H1 (cell line): Measurements from ENCODE around the gene FAM81A. TPM values are rescaled to one million over a fixed set of nuclear protein-coding genes. Genes with fewer than 3 reads are reported as not detected.

Source experiments
- CTCF ChIA-PET: fragments of 300-600 bp; sonication (Branson Sonifier 250); formaldehyde crosslinking; loops from one replicate; lab custom pipeline; 2021; ENCODE audit not compliant: partially characterized antibody; lab: Charles Lee
- POLR2A ChIA-PET: fragments of 300-600 bp; sonication (Branson Sonifier 250); formaldehyde crosslinking; loops from one replicate; lab custom pipeline; 2021; ENCODE audit warnings: inconsistent platforms; ENCODE audit not compliant: partially characterized antibody; lab: Charles Lee
- DNase-seq, 2 experiments: peaks; one replicate each; pipeline versions ENCODE4 v3.0.0 to v3.0.0-alpha.2; 2010 to 2022; ENCODE audit warnings: low spot score in 2 of 2, low read depth in 1 of 2, mixed read lengths in 1 of 2
- FAIRE-seq: peaks from 2 replicates; lab custom pipeline; 2011; peaks lifted over from hg19 to GRCh38; lab: Jason Lieb, UNC
- H2AFZ ChIP-seq: 2 replicates; pipeline ENCODE4 v1.8.1; 2012; ENCODE audit warnings: low read length, inconsistent platforms
- H2AK5ac ChIP-seq: 2 replicates; pipeline ENCODE4 v1.6.1; 2013; ENCODE audit warnings: low read depth, low read length
- H2BK120ac ChIP-seq: replicated peaks from 2 replicates; pipeline ENCODE3; 2013; ENCODE audit warnings: low read depth, low read length, inconsistent platforms
- H2BK12ac ChIP-seq: 2 replicates; pipeline ENCODE4 v1.6.1; 2013; ENCODE audit warnings: low read depth, low read length
- H2BK15ac ChIP-seq: 2 replicates; pipeline ENCODE4 v1.6.1; 2013; ENCODE audit warnings: low read length
- H2BK20ac ChIP-seq: 2 replicates; pipeline ENCODE4 v1.6.1; 2013; ENCODE audit warnings: low read length
- H2BK5ac ChIP-seq: 2 replicates; pipeline ENCODE4 v1.6.1; 2013; ENCODE audit warnings: low read depth, low read length
- H3K14ac ChIP-seq: 2 replicates; pipeline ENCODE4 v1.6.1; 2013; ENCODE audit warnings: inconsistent platforms; ENCODE audit not compliant: insufficient read length
- H3K18ac ChIP-seq: 2 replicates; pipeline ENCODE4 v1.6.1; 2013; ENCODE audit warnings: low read length; ENCODE audit errors: extremely low read depth
- H3K23ac ChIP-seq: 2 replicates; pipeline ENCODE4 v1.6.1; 2013; ENCODE audit warnings: inconsistent platforms; ENCODE audit not compliant: insufficient read length
- H3K23me2 ChIP-seq: 2 replicates; pipeline ENCODE4 v1.6.1; 2013; ENCODE audit warnings: low read depth, low read length
- H3K27ac ChIP-seq: 2 replicates; pipeline ENCODE4 v1.6.1; 2011; ENCODE audit warnings: low read depth, low read length, inconsistent platforms
- H3K27me3 ChIP-seq, 4 experiments: replicated peaks in 1 of 4; 1 replicate in 1 of 4; 2 replicates in 3 of 4; pipeline versions ENCODE4 v1.6.1 to v1.8.1; 2011 to 2013; ENCODE audit warnings: low read length in 3 of 4, mild to moderate bottlenecking in 3 of 4, inconsistent platforms in 2 of 4, mixed read lengths in 2 of 4, moderate library complexity in 1 of 4; ENCODE audit not compliant: control insufficient read depth in 3 of 4, insufficient read depth in 3 of 4; ENCODE audit errors: extremely low read depth in 1 of 4
- H3K36me3 ChIP-seq, 4 experiments: 2 replicates each; pipeline versions ENCODE4 v1.6.1 to v1.8.1; 2011 to 2013; ENCODE audit warnings: mild to moderate bottlenecking in 4 of 4, low read length in 3 of 4, moderate library complexity in 2 of 4, control low read depth in 1 of 4, inconsistent platforms in 1 of 4; ENCODE audit not compliant: insufficient read depth in 4 of 4, control insufficient read depth in 2 of 4
- H3K4ac ChIP-seq: replicated peaks from 2 replicates; pipeline ENCODE3; 2013; ENCODE audit warnings: low read length, low read depth, mixed read lengths, inconsistent platforms; ENCODE audit not compliant: insufficient read length
- H3K4me1 ChIP-seq, 4 experiments: replicated peaks in 1 of 4; 1 replicate in 1 of 4; 2 replicates in 3 of 4; pipeline versions ENCODE4 v1.6.1 to v1.8.1; 2011 to 2013; ENCODE audit warnings: low read length in 3 of 4, inconsistent platforms in 2 of 4, mixed read lengths in 1 of 4; ENCODE audit not compliant: insufficient read depth in 4 of 4, control insufficient read depth in 3 of 4
- H3K4me2 ChIP-seq, 2 experiments: 2 replicates each; pipeline versions ENCODE4 v1.6.1 to v1.8.1; 2011 to 2013; ENCODE audit warnings: low read depth in 2 of 2, low read length in 2 of 2, control low read depth in 1 of 2, inconsistent platforms in 1 of 2, mild to moderate bottlenecking in 1 of 2; ENCODE audit not compliant: insufficient read depth in 1 of 2
- H3K4me3 ChIP-seq, 4 experiments: fragments of 200-600, 300-600 bp in 1 of 4; sonication (generic), shearing (Covaris generic), sonication (Bioruptor Twin) in 1 of 4; 2 replicates each; pipeline versions ENCODE4 v1.5.1 to v1.8.1; 2011 to 2016; ENCODE audit warnings: low read length in 4 of 4, low read depth in 3 of 4, control low read depth in 2 of 4, inconsistent platforms in 2 of 4, mild to moderate bottlenecking in 2 of 4, mixed read lengths in 1 of 4, moderate library complexity in 1 of 4; ENCODE audit not compliant: insufficient read depth in 2 of 4; ENCODE audit errors: extremely low read depth in 1 of 4
- H3K56ac ChIP-seq: replicated peaks from 2 replicates; pipeline ENCODE3; 2013; ENCODE audit warnings: low read depth, mild to moderate bottlenecking, mixed read lengths, low read length, inconsistent platforms; ENCODE audit not compliant: insufficient read length
- H3K79me1 ChIP-seq: 2 replicates; pipeline ENCODE4 v1.6.1; 2013; ENCODE audit warnings: low read depth, low read length, control low read depth
- H3K79me2 ChIP-seq, 2 experiments: 2 replicates each; pipeline versions ENCODE4 v1.6.1 to v1.8.1; 2012 to 2013; ENCODE audit warnings: low read length in 2 of 2, mild to moderate bottlenecking in 2 of 2, inconsistent platforms in 1 of 2; ENCODE audit not compliant: insufficient read depth in 2 of 2, control insufficient read depth in 1 of 2
- H3K9ac ChIP-seq, 4 experiments: replicated peaks in 1 of 4; 1 replicate in 1 of 4; 2 replicates in 3 of 4; pipeline versions ENCODE4 v1.6.1 to v1.8.1; 2011 to 2013; ENCODE audit warnings: low read depth in 3 of 4, low read length in 3 of 4, control low read depth in 2 of 4, mild to moderate bottlenecking in 2 of 4, moderate library complexity in 2 of 4, inconsistent platforms in 1 of 4; ENCODE audit errors: extremely low read depth in 1 of 4
- H3K9me3 ChIP-seq, 2 experiments: 2 replicates each; pipeline versions ENCODE4 v1.6.1 to v1.8.1; 2012 to 2013; ENCODE audit warnings: mild to moderate bottlenecking in 2 of 2, moderate library complexity in 2 of 2, control low read depth in 1 of 2, inconsistent platforms in 1 of 2, low read depth in 1 of 2, low read length in 1 of 2, mixed read lengths in 1 of 2; ENCODE audit not compliant: insufficient read depth in 2 of 2
- H4K20me1 ChIP-seq, 2 experiments: replicated peaks in 1 of 2; 2 replicates each; pipeline versions ENCODE3 to v1.8.1; 2011 to 2013; ENCODE audit warnings: inconsistent platforms in 2 of 2, low read length in 2 of 2, mild to moderate bottlenecking in 1 of 2; ENCODE audit not compliant: insufficient read depth in 2 of 2, control insufficient read depth in 1 of 2
- H4K5ac ChIP-seq: 2 replicates; pipeline ENCODE4 v1.6.1; 2013; ENCODE audit warnings: low read length, low read depth, mixed read lengths, inconsistent platforms; ENCODE audit not compliant: insufficient read length
- H4K8ac ChIP-seq: 2 replicates; pipeline ENCODE4 v1.8.0; 2013; ENCODE audit warnings: mild to moderate bottlenecking, moderate library complexity, low read length, inconsistent platforms; ENCODE audit not compliant: insufficient read depth; ENCODE audit errors: extremely low read depth
- H4K91ac ChIP-seq: replicated peaks from 2 replicates; pipeline ENCODE3; 2013; ENCODE audit warnings: low read length, mixed read lengths, inconsistent platforms; ENCODE audit not compliant: insufficient read length
- BACH1 ChIP-seq: IDR thresholded peaks from 2 replicates; pipeline ENCODE4 v1.6.1; 2012; ENCODE audit warnings: low read length, improper control_type of control experiment
- BRCA1 ChIP-seq: IDR thresholded peaks from 2 replicates; pipeline ENCODE4 v1.6.1; 2012; ENCODE audit warnings: low read depth, low read length, improper control_type of control experiment
- EGR1 ChIP-seq: IDR thresholded peaks from 2 replicates; pipeline ENCODE4 v1.6.1; 2011; ENCODE audit warnings: low read depth, low read length, borderline replicate concordance
- JUND ChIP-seq: IDR thresholded peaks from 2 replicates; pipeline ENCODE4 v1.6.1; 2011; ENCODE audit warnings: mild to moderate bottlenecking, improper control_type of control experiment, low read length
- KDM5A ChIP-seq: fragments of 200-600 bp; IDR thresholded peaks from 2 replicates; pipeline ENCODE4 v1.7.1; 2012; ENCODE audit warnings: mild to moderate bottlenecking, low read length, inconsistent platforms, mixed read lengths
- RBBP5 ChIP-seq: IDR thresholded peaks from 2 replicates; pipeline ENCODE4 v1.7.1; 2012; ENCODE audit warnings: low read depth, mild to moderate bottlenecking, inconsistent platforms, low read length, moderate library complexity, borderline replicate concordance
- SP2 ChIP-seq: IDR thresholded peaks from 2 replicates; pipeline ENCODE4 v1.6.1; 2012; ENCODE audit warnings: mild to moderate bottlenecking, low read length, inconsistent platforms
- TAF7 ChIP-seq: optimal IDR thresholded peaks from 2 replicates; pipeline ENCODE3; 2011; ENCODE audit warnings: low read depth, mild to moderate bottlenecking, inconsistent platforms, low read length, moderate library complexity, borderline replicate concordance
- TCF12 ChIP-seq: IDR thresholded peaks from 2 replicates; pipeline ENCODE4 v1.6.1; 2011; ENCODE audit warnings: low read depth, mild to moderate bottlenecking, low read length
- TEAD4 ChIP-seq: IDR thresholded peaks from 2 replicates; pipeline ENCODE4 v1.6.1; 2012; ENCODE audit warnings: low read depth, low read length, inconsistent platforms, mixed read lengths
- YY1 ChIP-seq: IDR thresholded peaks from 2 replicates; pipeline ENCODE4 v1.6.1; 2011; ENCODE audit warnings: low read depth, mild to moderate bottlenecking, low read length
- WGBS, 2 experiments: shearing (Covaris generic) in 1 of 2; methylation state at CpG; one replicate each; pipeline versions ENCODE4 v1.1.6 to v1.1.7; 2013 to 2015; ENCODE audit warnings: low lambda C conversion rate in 2 of 2, mixed read lengths in 2 of 2, inconsistent platforms in 1 of 2, low coverage in 1 of 2, missing lambda C conversion rate in 1 of 2; ENCODE audit not compliant: insufficient replicate concordance in 2 of 2, insufficient coverage in 1 of 2, insufficient read length in 1 of 2; ENCODE audit errors: extremely low coverage in 1 of 2, missing lambda C conversion rate in 1 of 2; 5-methylcytosine and 5-hydroxymethylcytosine counted together
- polyA plus RNA-seq, 7 experiments: library from polyadenylated mRNA; depleted of rRNA in 3 of 7; stranded (reverse) in 5 of 7; unstranded in 2 of 7; fragments of >200 nt in 5 of 7; fragments of 200-250 nt in 2 of 7; gene quantifications; 1 replicate in 5 of 7; 2 replicates in 1 of 7; 4 replicates in 1 of 7; pipeline versions ENCODE4 v1.2.1 to v1.2.3, GENCODE V29; 2011 to 2013; ENCODE audit warnings: missing spikeins in 2 of 7, mixed read lengths in 2 of 7
- total RNA-seq: library from RNA; stranded (reverse); fragmentation: NEBNext Ultra II Directional; extraction: Animal tissue kit (Norgen Biotek cat#: 25700); gene quantifications from 2 replicates; pipeline ENCODE4 v1.2.1, GENCODE V29; 2021
- TF ChIP-seq, protein P1 (sequence below): IDR thresholded peaks from 2 replicates; pipeline ENCODE4 v1.6.1; 2011; ENCODE audit warnings: low read depth, mild to moderate bottlenecking, low read length; ENCODE audit not compliant: insufficient read depth

The FAM81A gene
- total and polyA plus RNA-seq, 2 of the 8 experiments (the other 6 are each of a cell fraction or from before 2014, with no cell fraction given): 0.56 to 3.0 TPM

DNA sequence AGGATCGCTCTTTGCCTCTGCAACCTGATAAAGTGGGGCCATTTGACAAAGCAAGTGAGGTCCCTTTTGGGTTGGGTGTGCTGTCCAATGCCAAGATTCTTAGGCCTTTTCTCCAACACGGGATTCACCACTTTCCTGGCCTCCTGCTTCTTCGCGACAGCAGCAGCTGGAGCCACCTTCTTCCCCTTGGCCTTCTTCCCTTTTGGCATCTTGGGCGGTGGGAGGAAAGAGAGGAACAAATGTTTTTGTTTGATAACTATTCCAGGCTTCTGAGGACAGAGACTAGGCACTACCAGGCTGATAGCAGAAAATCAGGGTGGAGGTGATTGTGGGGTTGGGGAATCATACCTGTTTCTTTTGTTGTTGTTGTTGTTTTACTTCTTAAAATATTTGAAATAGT is 30.0 kb upstream of the FAM81A start:
- POLR2A ChIA-PET: interaction anchor here (1.3 kb wide), 1 partner anchor 13 kb away, joined by 3 read pairs; no protein-coding TSS in a partner anchor
- FAIRE-seq: no peak
- no peak overlapping the region for H2BK15ac ChIP-seq
- TF ChIP-seq TCF12 (no peak), EGR1 (no peak), TAF7 (no peak), SP2 (no peak), YY1 (no peak), BACH1 (no peak), TEAD4 (no peak), BRCA1 (no peak), KDM5A (no peak), JUND (no peak), RBBP5 (no peak)
- TF ChIP-seq, protein P1, sequence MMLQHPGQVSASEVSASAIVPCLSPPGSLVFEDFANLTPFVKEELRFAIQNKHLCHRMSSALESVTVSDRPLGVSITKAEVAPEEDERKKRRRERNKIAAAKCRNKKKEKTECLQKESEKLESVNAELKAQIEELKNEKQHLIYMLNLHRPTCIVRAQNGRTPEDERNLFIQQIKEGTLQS: no peak

More for the DNA sequence above, 30.0 kb upstream of the FAM81A start:
- Histone ChIP-seq H3K14ac (no peak overlapping the region), H3K56ac (no peak overlapping the region), H3K36me3 (no peaks in the 10 kb centered on the region), H3K4me2 (no peak overlapping the region), H3K9ac (peak overlapping the region in 2 of 4 experiments; percentile 4 to 17; a peak in 1 of 7 replicates), H4K20me1 (no peaks in the 10 kb centered on the region), H3K23me2 (no peaks in the 10 kb centered on the region; the same call in 1 of the 2 replicates), H3K4me1 (peaks cover 0 to 5% (median 3%) of the 10 kb centered on the region in 4 experiments; a peak in 2 of 7 replicates), H3K79me1 (no peaks in the 10 kb centered on the region; the same call in 1 of the 2 replicates), H3K18ac (no peak overlapping the region), H3K4me3 (no peak overlapping the region), H2BK12ac (no peak overlapping the region), H3K27ac (no peak overlapping the region), H2BK120ac (no peak overlapping the region), H2AK5ac (no peak overlapping the region), H3K27me3 (peaks cover 0 to 2% (median 0%) of the 10 kb centered on the region in 4 experiments; a peak in 3 of 7 replicates), H3K9me3 (no peaks in the 10 kb centered on the region), H2BK5ac (no peak overlapping the region), H2AFZ (no peak overlapping the region), H3K23ac (no peak overlapping the region), H4K8ac (no peak overlapping the region), H4K5ac (no peak overlapping the region), H2BK20ac (no peak overlapping the region), H3K79me2 (no peaks in the 10 kb centered on the region), H3K4ac (no peak overlapping the region), H4K91ac (no peak overlapping the region)
- no peak for DNase-seq
- 86% methylated on average over 5 of the region's 5 CpGs; no CpG with 5 or more reads in 1 of the 2 experiments for WGBS, 2 experiments
- CTCF ChIA-PET: interaction anchor here (0.9 to 2.9 kb wide), 6 partner anchors 12 to 94 kb away, joined by 3 to 14 read pairs (median 4); no protein-coding TSS in a partner anchor
